ENCODE measurements around the gene SMYD5.

The SMYD5 gene

GRCh38 chr2:73238976-73239375 lies 24.9 kb downstream of the SMYD5 start:
- DNase-seq (ENCODE audit: low spot score): peak; percentile 40

GRCh38 chr2:73239776-73240175 lies 25.7 kb downstream of the SMYD5 start:
- no peak for DNase-seq (ENCODE audit: low spot score)

GRCh38 chr2:73243884-73244570 lies 30.0 kb downstream of the SMYD5 start:
- no peak for DNase-seq (ENCODE audit: low spot score)

- no peak for DNase-seq (ENCODE audit: low spot score)
These were observed 30.5 kb downstream of the SMYD5 start for GRCh38 chr2:73244580-73244979.

- DNase-seq (ENCODE audit: low spot score): no peak
These were observed 32.8 kb downstream of the SMYD5 start for GRCh38 chr2:73246850-73247249.

GRCh38 chr2:73249636-73250035 lies 35.6 kb downstream of the SMYD5 start:
- DNase-seq (ENCODE audit: low spot score): no peak

GRCh38 chr2:73250872-73251846 lies 37.1 kb downstream of the SMYD5 start:
- DNase-seq (ENCODE audit: low spot score): peak; percentile 37

- DNase-seq (ENCODE audit: low spot score): no peak
These were observed 38.4 kb downstream of the SMYD5 start for GRCh38 chr2:73252238-73253027.

- DNase-seq (ENCODE audit: low spot score): no peak
These were observed 39.4 kb downstream of the SMYD5 start for GRCh38 chr2:73253400-73253799.

- no peak for DNase-seq (ENCODE audit: low spot score)
These were observed 39.9 kb downstream of the SMYD5 start for GRCh38 chr2:73253901-73254300.

GRCh38 chr2:73254343-73255006 lies 40.4 kb downstream of the SMYD5 start:
- DNase-seq (ENCODE audit: low spot score): no peak

GRCh38 chr2:73255007-73255644 lies 41.1 kb downstream of the SMYD5 start:
- DNase-seq (ENCODE audit: low spot score): no peak

GRCh38 chr2:73255907-73256617 lies 42.0 kb downstream of the SMYD5 start:
- no peak for DNase-seq (ENCODE audit: low spot score)

GRCh38 chr2:73256618-73256922 lies 42.5 kb downstream of the SMYD5 start:
- no peak for DNase-seq (ENCODE audit: low spot score)

GRCh38 chr2:73257021-73257420 lies 43.0 kb downstream of the SMYD5 start:
- no peak for DNase-seq (ENCODE audit: low spot score)

- no peak for DNase-seq (ENCODE audit: low spot score)
These were observed 43.5 kb downstream of the SMYD5 start for GRCh38 chr2:73257425-73258125.

GRCh38 chr2:73258186-73258912 lies 44.3 kb downstream of the SMYD5 start:
- DNase-seq (ENCODE audit: low spot score): no peak

- no peak for DNase-seq (ENCODE audit: low spot score)
These were observed 44.8 kb downstream of the SMYD5 start for GRCh38 chr2:73258913-73259215.

GRCh38 chr2:73259276-73259675 lies 45.2 kb downstream of the SMYD5 start:
- DNase-seq (ENCODE audit: low spot score): no peak

All from pons (tissue), 1 donor.